Amygdala (tissue), 56 donors: ENCODE data around the gene TCTN3.
"Not testable (repeated sequence)": the region's sequence is repeated elsewhere in the genome, so short reads cannot be mapped to it uniquely, and the experiment has no call there.

ENCODE experiments used
- DNase-seq, 56 donors: peaks; one replicate each; lab custom pipeline; 2025; lab: John Stamatoyannopoulos, UW

Gene TCTN3

DNA sequence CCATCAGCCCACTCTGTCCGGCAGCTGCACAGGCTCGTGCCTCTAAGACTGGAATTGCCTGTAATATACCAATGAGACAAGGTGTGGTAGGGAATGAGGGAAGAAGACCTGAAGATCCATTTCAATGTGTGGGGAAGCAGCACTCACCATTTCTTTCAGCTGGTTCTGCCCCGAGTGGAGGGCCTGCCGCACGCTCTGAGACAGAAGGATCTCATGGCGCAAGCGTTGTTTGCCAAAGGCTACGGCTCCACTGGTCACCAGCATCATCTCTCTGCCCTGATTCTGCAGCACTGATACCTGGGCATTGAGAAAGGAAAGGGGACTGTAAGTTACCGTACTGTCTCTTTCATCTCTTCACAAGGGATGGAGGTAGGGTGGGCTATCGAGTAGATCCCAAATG, 56.6 kb downstream of the TCTN3 start:
- DNase-seq, result no peak

GRCh38 chr10:95635319-95635733, 58.4 kb downstream of the TCTN3 start:
- DNase-seq, result no peak

GRCh38 chr10:95628786-95629185, 64.9 kb downstream of the TCTN3 start:
- DNase-seq, result no peak

GRCh38 chr10:95626500-95626899, 67.2 kb downstream of the TCTN3 start:
- DNase-seq, result no peak

GRCh38 chr10:95620415-95620814, 73.3 kb downstream of the TCTN3 start:
- not testable (repeated sequence) for DNase-seq

- DNase-seq, result no peak
These were observed 75.6 kb downstream of the TCTN3 start for GRCh38 chr10:95618101-95618500.

GRCh38 chr10:95616446-95616845, 77.3 kb downstream of the TCTN3 start:
- no peak for DNase-seq
